HepG2 (cell line): ENCODE measurements around the gene MYL11. TPM values are rescaled to one million over a fixed set of nuclear protein-coding genes. Genes with fewer than 3 reads are reported as not detected.

Experiments
- ATF1 ChIP-seq: IDR thresholded peaks from 2 replicates; pipeline ENCODE4 v1.6.1; 2016; ENCODE audit warnings: mild to moderate bottlenecking, control low read depth
- CBX1 ChIP-seq: IDR thresholded peaks from one replicate; pipeline ENCODE4 v1.6.1; 2016; ENCODE audit warnings: antibody characterized with exemption, low read depth
- HDAC1 ChIP-seq: sonication (generic); formaldehyde crosslinking; IDR thresholded peaks from 2 replicates; pipeline ENCODE4 v1.5.1; 2020; ENCODE audit warnings: mild to moderate bottlenecking, missing genetic modification reagents
- HMG20A ChIP-seq: IDR thresholded peaks from 2 replicates; pipeline ENCODE4 v1.6.1; 2016; ENCODE audit warnings: borderline replicate concordance
- KDM6A ChIP-seq: IDR thresholded peaks from 2 replicates; pipeline ENCODE4 v1.6.1; 2016; ENCODE audit warnings: low read depth
- KLF16 ChIP-seq, 2 experiments: sonication (generic) in 1 of 2; formaldehyde crosslinking in 1 of 2; IDR thresholded peaks; 2 replicates each; pipeline versions ENCODE4 v1.6.1 to v1.8.0; 2016 to 2023; ENCODE audit warnings: missing genetic modification reagents in 2 of 2, missing compliant biosample characterization in 1 of 2
- ONECUT2 ChIP-seq: sonication (generic); formaldehyde crosslinking; IDR thresholded peaks from 2 replicates; pipeline ENCODE4 v1.4.0; 2020; ENCODE audit warnings: missing genetic modification reagents
- RERE ChIP-seq: IDR thresholded peaks from 2 replicates; pipeline ENCODE4 v1.6.1; 2016; ENCODE audit warnings: low read depth, missing genetic modification reagents, missing compliant biosample characterization
- SMYD3 ChIP-seq: sonication (generic); formaldehyde crosslinking; IDR thresholded peaks from 2 replicates; pipeline ENCODE4 v1.8.1; 2023; ENCODE audit warnings: mild to moderate bottlenecking, missing genetic modification reagents
- SNRNP70 ChIP-seq: fragments of 200-400 bp; formaldehyde crosslinking; IDR thresholded peaks from 2 replicates; pipeline ENCODE4 v1.6.1; 2017; ENCODE audit warnings: mild to moderate bottlenecking, low read depth, low read length, moderate library complexity
- TAF1 ChIP-seq: sonication (generic); formaldehyde crosslinking; IDR thresholded peaks from 2 replicates; pipeline ENCODE4 v1.4.0; 2020; ENCODE audit warnings: missing genetic modification reagents
- YEATS2 ChIP-seq: sonication (generic); formaldehyde crosslinking; IDR thresholded peaks from 2 replicates; pipeline ENCODE4 v1.4.0; 2020; ENCODE audit warnings: missing genetic modification reagents, borderline replicate concordance
- ZBTB1 ChIP-seq: sonication (generic); formaldehyde crosslinking; IDR thresholded peaks from 2 replicates; pipeline ENCODE4 v1.4.0; 2020; ENCODE audit warnings: missing genetic modification reagents, borderline replicate concordance
- ZNF253 ChIP-seq: sonication (generic); formaldehyde crosslinking; IDR thresholded peaks from 2 replicates; pipeline ENCODE4 v1.8.0; 2022; ENCODE audit warnings: mild to moderate bottlenecking, missing genetic modification reagents, borderline replicate concordance
- ZNF335 ChIP-seq: sonication (generic); formaldehyde crosslinking; IDR thresholded peaks from 2 replicates; pipeline ENCODE4 v1.4.0; 2020; ENCODE audit warnings: missing genetic modification reagents
- ZNF501 ChIP-seq: sonication (generic); formaldehyde crosslinking; IDR thresholded peaks from 2 replicates; pipeline ENCODE4 v1.5.1; 2020; ENCODE audit warnings: mild to moderate bottlenecking, moderate library complexity, missing genetic modification reagents
- ZNF75D ChIP-seq: sonication (generic); formaldehyde crosslinking; IDR thresholded peaks from 2 replicates; pipeline ENCODE4 v1.8.1; 2023; ENCODE audit warnings: missing genetic modification reagents, mild to moderate bottlenecking, borderline replicate concordance
- ZZZ3 ChIP-seq: sonication (generic); formaldehyde crosslinking; IDR thresholded peaks from 2 replicates; pipeline ENCODE4 v1.4.0; 2020; ENCODE audit warnings: missing genetic modification reagents, mild to moderate bottlenecking, borderline replicate concordance
- polyA plus RNA-seq, 8 experiments: library from polyadenylated mRNA; depleted of rRNA in 3 of 8; stranded (reverse) in 7 of 8; unstranded in 1 of 8; fragments of >200 nt; fragmentation: Illumina TruSeq in 4 of 8; extraction: Trizol in 4 of 8; gene quantifications; 2 replicates each; pipeline versions ENCODE4 v1.2.1 to v1.2.3, GENCODE V29; 2011 to 2016; ENCODE audit warnings: low read depth in 4 of 8, missing spikeins in 1 of 8, mixed read lengths in 1 of 8; ENCODE audit not compliant: insufficient read depth in 1 of 8
- total RNA-seq, 5 experiments: library from RNA; depleted of rRNA; stranded (reverse); fragments of >200 nt; fragmentation: Illumina TruSeq; extraction: Trizol; gene quantifications; 2 replicates each; pipeline ENCODE4 v1.2.3, GENCODE V29; 2016; ENCODE audit warnings: low read depth in 1 of 5
- TF ChIP-seq, protein P1 (sequence below): sonication (generic); formaldehyde crosslinking; conservative IDR thresholded peaks from 2 replicates; pipeline ENCODE4 v1.4.0; 2020; ENCODE audit warnings: missing genetic modification reagents
- TF ChIP-seq, protein P2 (sequence below): sonication (generic); formaldehyde crosslinking; IDR thresholded peaks from 2 replicates; pipeline ENCODE4 v1.4.0; 2020; ENCODE audit warnings: missing genetic modification reagents

MYL11 gene
- total and polyA plus RNA-seq, 2 of the 13 experiments (the other 11 are each of a cell fraction or from before 2014, with no cell fraction given): not detected

GRCh38 chr16:30355144-30355953 is 19.3 kb upstream of the MYL11 start, which contains the start of gene CD2BP2 (continued):
- peak; percentile 40; the same call in 1 of the 2 replicates for TF ChIP-seq SMYD3 (CRISPR knock-in tag)
- no peak for TF ChIP-seq ZNF75D
- no peak for TF ChIP-seq ZBTB1 (CRISPR knock-in tag)
- TF ChIP-seq ZNF335: peak; percentile 67; the same call in 1 of the 2 replicates
- no peak for TF ChIP-seq KDM6A (CRISPR knock-in tag)
- TF ChIP-seq HMG20A: no peak
- TF ChIP-seq SNRNP70: no peak
- TF ChIP-seq, protein P1, sequence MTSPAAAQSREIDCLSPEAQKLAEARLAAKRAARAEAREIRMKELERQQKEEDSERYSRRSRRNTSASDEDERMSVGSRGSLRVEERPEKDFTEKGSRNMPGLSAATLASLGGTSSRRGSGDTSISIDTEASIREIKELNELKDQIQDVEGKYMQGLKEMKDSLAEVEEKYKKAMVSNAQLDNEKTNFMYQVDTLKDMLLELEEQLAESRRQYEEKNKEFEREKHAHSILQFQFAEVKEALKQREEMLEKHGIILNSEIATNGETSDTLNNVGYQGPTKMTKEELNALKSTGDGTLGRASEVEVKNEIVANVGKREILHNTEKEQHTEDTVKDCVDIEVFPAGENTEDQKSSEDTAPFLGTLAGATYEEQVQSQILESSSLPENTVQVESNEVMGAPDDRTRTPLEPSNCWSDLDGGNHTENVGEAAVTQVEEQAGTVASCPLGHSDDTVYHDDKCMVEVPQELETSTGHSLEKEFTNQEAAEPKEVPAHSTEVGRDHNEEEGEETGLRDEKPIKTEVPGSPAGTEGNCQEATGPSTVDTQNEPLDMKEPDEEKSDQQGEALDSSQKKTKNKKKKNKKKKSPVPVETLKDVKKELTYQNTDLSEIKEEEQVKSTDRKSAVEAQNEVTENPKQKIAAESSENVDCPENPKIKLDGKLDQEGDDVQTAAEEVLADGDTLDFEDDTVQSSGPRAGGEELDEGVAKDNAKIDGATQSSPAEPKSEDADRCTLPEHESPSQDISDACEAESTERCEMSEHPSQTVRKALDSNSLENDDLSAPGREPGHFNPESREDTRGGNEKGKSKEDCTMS: no peak
- peak; percentile 91 for TF ChIP-seq YEATS2 (CRISPR knock-in tag)
- TF ChIP-seq ZNF253: peak; percentile 57; the same call in 1 of the 2 replicates
- TF ChIP-seq ONECUT2: no peak
- TF ChIP-seq ZNF501 (CRISPR knock-in tag): peak; percentile 77
- peak; percentile 95 for TF ChIP-seq ATF1 (CRISPR knock-in tag)
- TF ChIP-seq, protein P2, sequence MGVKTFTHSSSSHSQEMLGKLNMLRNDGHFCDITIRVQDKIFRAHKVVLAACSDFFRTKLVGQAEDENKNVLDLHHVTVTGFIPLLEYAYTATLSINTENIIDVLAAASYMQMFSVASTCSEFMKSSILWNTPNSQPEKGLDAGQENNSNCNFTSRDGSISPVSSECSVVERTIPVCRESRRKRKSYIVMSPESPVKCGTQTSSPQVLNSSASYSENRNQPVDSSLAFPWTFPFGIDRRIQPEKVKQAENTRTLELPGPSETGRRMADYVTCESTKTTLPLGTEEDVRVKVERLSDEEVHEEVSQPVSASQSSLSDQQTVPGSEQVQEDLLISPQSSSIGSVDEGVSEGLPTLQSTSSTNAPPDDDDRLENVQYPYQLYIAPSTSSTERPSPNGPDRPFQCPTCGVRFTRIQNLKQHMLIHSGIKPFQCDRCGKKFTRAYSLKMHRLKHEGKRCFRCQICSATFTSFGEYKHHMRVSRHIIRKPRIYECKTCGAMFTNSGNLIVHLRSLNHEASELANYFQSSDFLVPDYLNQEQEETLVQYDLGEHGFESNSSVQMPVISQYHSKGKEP (CRISPR knock-in tag): peak; percentile 60; the same call in 1 of the 2 replicates
- TF ChIP-seq ZZZ3 (CRISPR knock-in tag): no peak; the same call in 1 of the 2 replicates
- peak; percentile 90 for TF ChIP-seq HDAC1
- TF ChIP-seq TAF1 (CRISPR knock-in tag): peak; percentile 65
- TF ChIP-seq RERE (CRISPR knock-in tag): no peak
- TF ChIP-seq KLF16 (CRISPR knock-in tag; IDR thresholded peaks at IDR 0.05): no peak; a peak in 2 of 4 replicates
- TF ChIP-seq CBX1: peak; percentile 52
